Hepatocyte (in vitro differentiated cells): ENCODE data around the gene DELE1.

Experiments
- EZH2phosphoT487 ChIP-seq: fragments of 200-600 bp; sonication (generic); IDR thresholded peaks from one replicate; pipeline ENCODE4 v1.6.1; 2018; ENCODE audit warnings: antibody characterized with exemption, mild to moderate bottlenecking, low read depth, moderate library complexity; ENCODE audit not compliant: unreplicated experiment, severe bottlenecking
- TF ChIP-seq, protein P1 (sequence below): fragments of 200-600 bp; sonication (generic); IDR thresholded peaks from 2 replicates; pipeline ENCODE4 v1.5.1; 2016; ENCODE audit warnings: antibody characterized with exemption, mild to moderate bottlenecking; ENCODE audit not compliant: poor library complexity

- TF ChIP-seq, protein P1, sequence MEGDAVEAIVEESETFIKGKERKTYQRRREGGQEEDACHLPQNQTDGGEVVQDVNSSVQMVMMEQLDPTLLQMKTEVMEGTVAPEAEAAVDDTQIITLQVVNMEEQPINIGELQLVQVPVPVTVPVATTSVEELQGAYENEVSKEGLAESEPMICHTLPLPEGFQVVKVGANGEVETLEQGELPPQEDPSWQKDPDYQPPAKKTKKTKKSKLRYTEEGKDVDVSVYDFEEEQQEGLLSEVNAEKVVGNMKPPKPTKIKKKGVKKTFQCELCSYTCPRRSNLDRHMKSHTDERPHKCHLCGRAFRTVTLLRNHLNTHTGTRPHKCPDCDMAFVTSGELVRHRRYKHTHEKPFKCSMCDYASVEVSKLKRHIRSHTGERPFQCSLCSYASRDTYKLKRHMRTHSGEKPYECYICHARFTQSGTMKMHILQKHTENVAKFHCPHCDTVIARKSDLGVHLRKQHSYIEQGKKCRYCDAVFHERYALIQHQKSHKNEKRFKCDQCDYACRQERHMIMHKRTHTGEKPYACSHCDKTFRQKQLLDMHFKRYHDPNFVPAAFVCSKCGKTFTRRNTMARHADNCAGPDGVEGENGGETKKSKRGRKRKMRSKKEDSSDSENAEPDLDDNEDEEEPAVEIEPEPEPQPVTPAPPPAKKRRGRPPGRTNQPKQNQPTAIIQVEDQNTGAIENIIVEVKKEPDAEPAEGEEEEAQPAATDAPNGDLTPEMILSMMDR = no peak
- TF ChIP-seq EZH2phosphoT487 = no peak
Measured at GRCh38 chr5:141945511-141946051, 21.9 kb downstream of the DELE1 start.
